GM19467 (cell line): ENCODE data around the gene DTX3.
"Not testable (repeated sequence)": the region's sequence is repeated elsewhere in the genome, so short reads cannot be mapped to it uniquely, and the experiment has no call there.

Experiments used
- ATAC-seq: cut with Tn5 transposase; IDR thresholded peaks from one replicate; pipeline ENCODE4 v1.9.1; 2021; ENCODE audit warnings: mild to moderate bottlenecking, moderate library complexity; ENCODE audit not compliant: unreplicated experiment

Gene DTX3

GRCh38 chr12:57604454-57604991, at the start of gene DTX3:
TSS of gene DTX3 (plus strand) at chr12:57604824. CDS start at chr12:57606518, 1,694 bp downstream.
- no peak for ATAC-seq

- no peak for ATAC-seq
These were observed 49.7 kb upstream of the DTX3 start for GRCh38 chr12:57554897-57555296.

GRCh38 chr12:57558864-57559263, 45.8 kb upstream of the DTX3 start:
- no peak for ATAC-seq

- no peak for ATAC-seq
These were observed 44.1 kb upstream of the DTX3 start for GRCh38 chr12:57560516-57560915.

GRCh38 chr12:57561117-57561516, 43.5 kb upstream of the DTX3 start:
- ATAC-seq: not testable (repeated sequence)

GRCh38 chr12:57563358-57563757, 41.3 kb upstream of the DTX3 start:
- ATAC-seq: no peak

GRCh38 chr12:57564178-57564740, 40.4 kb upstream of the DTX3 start:
- ATAC-seq: no peak

GRCh38 chr12:57568838-57569237, 35.8 kb upstream of the DTX3 start:
- no peak for ATAC-seq

- ATAC-seq: no peak
These were observed 34.8 kb upstream of the DTX3 start for GRCh38 chr12:57569858-57570257.

GRCh38 chr12:57570438-57570837, 34.2 kb upstream of the DTX3 start:
- ATAC-seq: not testable (repeated sequence)

- no peak for ATAC-seq
These were observed 32.5 kb upstream of the DTX3 start for GRCh38 chr12:57571926-57572762.

GRCh38 chr12:57574795-57575194, 29.8 kb upstream of the DTX3 start:
- ATAC-seq: no peak

GRCh38 chr12:57575771-57576612, 28.6 kb upstream of the DTX3 start:
- ATAC-seq: no peak

GRCh38 chr12:57576613-57577160, 27.9 kb upstream of the DTX3 start:
- ATAC-seq: no peak

GRCh38 chr12:57577981-57578758, 26.5 kb upstream of the DTX3 start:
- no peak for ATAC-seq

- no peak for ATAC-seq
These were observed 25.6 kb upstream of the DTX3 start for GRCh38 chr12:57579011-57579410.

- no peak for ATAC-seq
These were observed 24.8 kb upstream of the DTX3 start for GRCh38 chr12:57579677-57580465.

- no peak for ATAC-seq
These were observed 24.2 kb upstream of the DTX3 start for GRCh38 chr12:57580466-57580795.

- ATAC-seq: no peak
These were observed 22.8 kb upstream of the DTX3 start for GRCh38 chr12:57581802-57582201.

- ATAC-seq: no peak
These were observed 22.2 kb upstream of the DTX3 start for GRCh38 chr12:57582440-57582839.
